Ascending aorta (tissue), 2 donors: ENCODE measurements around the gene TIMP2. TPM values are rescaled to one million over a fixed set of nuclear protein-coding genes. Genes with fewer than 3 reads are reported as not detected.
"Not testable (repeated sequence)": the region's sequence is repeated elsewhere in the genome, so short reads cannot be mapped to it uniquely, and the experiment has no call there.

Source experiments
- DNase-seq, 2 donors: peaks; one replicate each; pipeline ENCODE4 v3.0.0-alpha.2; 2019; ENCODE audit warnings: low spot score in 2 of 2
- H3K27ac ChIP-seq, 2 donors: fragments of 200-600 bp; sonication (generic); one replicate each; pipeline ENCODE4 v1.5.1; 2016 to 2017; ENCODE audit warnings: mild to moderate bottlenecking in 1 of 2
- H3K27me3 ChIP-seq: fragments of 200-600 bp; sonication (generic); one replicate; pipeline ENCODE4 v1.5.1; 2017
- H3K36me3 ChIP-seq, 2 donors: fragments of 200-600 bp; sonication (generic); one replicate each; pipeline ENCODE4 v1.5.1; 2016
- H3K4me1 ChIP-seq, 2 donors: fragments of 200-600 bp; sonication (generic); one replicate each; pipeline ENCODE4 v1.5.1; 2016 to 2017; ENCODE audit warnings: mild to moderate bottlenecking in 1 of 2
- H3K4me3 ChIP-seq, 2 donors: fragments of 200-600 bp; sonication (generic); one replicate each; pipeline ENCODE4 v1.5.1; 2016 to 2017; ENCODE audit warnings: mild to moderate bottlenecking in 1 of 2
- H3K9me3 ChIP-seq, 2 donors: fragments of 200-600 bp; sonication (generic); one replicate each; pipeline ENCODE4 v1.5.1; 2016
- intact Hi-C: fragments of 100-400 bp; cut with DNase I; formaldehyde crosslinking; loops from one replicate; pipeline ENCODE4 v1.15.1; 2023
- total RNA-seq: library from RNA; depleted of rRNA; stranded (reverse); fragments of >200 nt; gene quantifications from one replicate; pipeline ENCODE4 v1.1.0, GENCODE V29; 2016
- TF ChIP-seq, protein P1 (sequence below), 3 experiments: fragments of 200-600 bp in 2 of 3; fragments of 450-650 bp in 1 of 3; sonication (generic) in 2 of 3; IDR thresholded peaks; one replicate each; pipeline ENCODE4 v1.5.1; 2016 to 2019; ENCODE audit warnings: antibody characterized with exemption in 3 of 3, mild to moderate bottlenecking in 1 of 3, moderate library complexity in 1 of 3

Gene TIMP2
- total RNA-seq, 1 donor from 2014 or later, result 278 TPM

DNA sequence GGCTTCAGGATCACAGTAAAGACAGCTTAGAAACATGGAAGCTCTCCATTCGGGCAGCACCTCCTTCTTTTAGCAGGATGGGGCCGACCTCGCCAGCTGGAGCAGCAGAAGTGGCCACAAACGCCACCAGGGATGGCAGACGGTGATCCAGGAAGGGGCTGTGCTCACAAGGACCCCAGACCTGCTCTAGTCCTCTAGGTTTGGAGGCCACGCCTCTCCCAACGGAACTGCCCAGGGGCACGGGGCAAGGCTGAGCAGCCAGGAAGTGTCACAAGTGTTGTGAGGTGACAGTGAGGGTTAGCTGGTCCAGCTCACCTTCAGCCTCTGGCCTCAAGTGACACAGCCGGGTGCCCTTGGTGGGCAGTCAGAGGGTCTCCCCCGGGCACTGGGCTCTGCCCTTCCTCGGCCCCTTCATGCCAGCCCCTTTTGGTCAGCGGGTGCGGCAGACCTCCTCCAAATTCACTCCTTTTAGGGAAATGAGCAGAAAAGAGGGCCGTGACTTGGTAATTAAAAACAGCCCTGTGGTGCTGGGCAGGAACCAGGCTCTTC lies 42.6 kb downstream of the TIMP2 start:
- H3K27ac ChIP-seq, result peak overlapping the region; percentile 90 to 97
- peaks cover 0 to 5% of the 10 kb centered on the region in 2 donors for H3K36me3 ChIP-seq
- DNase-seq, result no peak
- TF ChIP-seq, protein P1, sequence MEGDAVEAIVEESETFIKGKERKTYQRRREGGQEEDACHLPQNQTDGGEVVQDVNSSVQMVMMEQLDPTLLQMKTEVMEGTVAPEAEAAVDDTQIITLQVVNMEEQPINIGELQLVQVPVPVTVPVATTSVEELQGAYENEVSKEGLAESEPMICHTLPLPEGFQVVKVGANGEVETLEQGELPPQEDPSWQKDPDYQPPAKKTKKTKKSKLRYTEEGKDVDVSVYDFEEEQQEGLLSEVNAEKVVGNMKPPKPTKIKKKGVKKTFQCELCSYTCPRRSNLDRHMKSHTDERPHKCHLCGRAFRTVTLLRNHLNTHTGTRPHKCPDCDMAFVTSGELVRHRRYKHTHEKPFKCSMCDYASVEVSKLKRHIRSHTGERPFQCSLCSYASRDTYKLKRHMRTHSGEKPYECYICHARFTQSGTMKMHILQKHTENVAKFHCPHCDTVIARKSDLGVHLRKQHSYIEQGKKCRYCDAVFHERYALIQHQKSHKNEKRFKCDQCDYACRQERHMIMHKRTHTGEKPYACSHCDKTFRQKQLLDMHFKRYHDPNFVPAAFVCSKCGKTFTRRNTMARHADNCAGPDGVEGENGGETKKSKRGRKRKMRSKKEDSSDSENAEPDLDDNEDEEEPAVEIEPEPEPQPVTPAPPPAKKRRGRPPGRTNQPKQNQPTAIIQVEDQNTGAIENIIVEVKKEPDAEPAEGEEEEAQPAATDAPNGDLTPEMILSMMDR (IDR thresholded peaks at IDR 0.05), result no peak
- no peaks in the 10 kb centered on the region for H3K27me3 ChIP-seq
- H3K4me3 ChIP-seq, result peak overlapping the region; percentile 20 to 59
- peaks cover 24 to 58% of the 10 kb centered on the region in 2 donors for H3K4me1 ChIP-seq
- H3K9me3 ChIP-seq, result no peaks in the 10 kb centered on the region
- intact Hi-C loops, result loop anchor here (1.0 to 5.0 kb wide), 5 partner anchors 20 to 90 kb away; partner anchors contain the start of genes TIMP2 and USP36

DNA sequence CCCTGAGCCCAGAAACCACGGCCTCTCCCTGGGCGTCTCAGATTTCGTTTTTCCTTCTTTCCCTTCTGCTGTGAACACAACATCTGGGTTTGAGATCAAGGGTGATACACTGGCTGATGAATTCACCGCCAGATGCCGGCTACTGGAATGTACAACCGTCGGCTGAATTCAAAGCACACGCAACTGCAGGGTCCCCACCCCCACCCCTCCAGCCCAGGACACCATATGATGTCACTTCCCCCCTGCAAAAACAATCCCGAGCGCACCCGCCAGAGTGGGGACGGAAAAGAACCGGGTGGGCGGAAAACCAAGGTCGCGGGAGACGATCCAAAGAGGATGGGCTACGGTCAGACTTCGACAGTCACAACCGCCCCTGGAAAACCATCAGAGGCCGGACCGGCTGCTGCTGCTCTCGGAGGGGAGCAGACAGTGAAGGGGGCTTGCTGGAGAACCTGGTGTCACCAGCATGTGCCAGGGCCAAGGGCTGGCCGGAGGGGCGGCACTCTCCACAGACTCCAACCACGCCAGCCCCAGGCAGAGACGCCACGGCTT lies 45.5 kb downstream of the TIMP2 start:
- Histone ChIP-seq H3K36me3 (peaks cover 0 to 5% of the 10 kb centered on the region in 2 donors), H3K9me3 (no peaks in the 10 kb centered on the region), H3K27me3 (no peaks in the 10 kb centered on the region), H3K4me1 (peaks cover 26 to 54% of the 10 kb centered on the region in 2 donors), H3K27ac (peak overlapping the region; percentile 82 to 97), H3K4me3 (peak overlapping the region in 1 of 2 donors; percentile 45)
- DNase-seq, result peak in 1 of 2 donors; percentile 80
- intact Hi-C loops, result loop anchor here (5.0 kb wide), 1 partner anchor 93 kb away; no protein-coding TSS in a partner anchor
- TF ChIP-seq, protein P1 (IDR thresholded peaks at IDR 0.05), result no peak

DNA sequence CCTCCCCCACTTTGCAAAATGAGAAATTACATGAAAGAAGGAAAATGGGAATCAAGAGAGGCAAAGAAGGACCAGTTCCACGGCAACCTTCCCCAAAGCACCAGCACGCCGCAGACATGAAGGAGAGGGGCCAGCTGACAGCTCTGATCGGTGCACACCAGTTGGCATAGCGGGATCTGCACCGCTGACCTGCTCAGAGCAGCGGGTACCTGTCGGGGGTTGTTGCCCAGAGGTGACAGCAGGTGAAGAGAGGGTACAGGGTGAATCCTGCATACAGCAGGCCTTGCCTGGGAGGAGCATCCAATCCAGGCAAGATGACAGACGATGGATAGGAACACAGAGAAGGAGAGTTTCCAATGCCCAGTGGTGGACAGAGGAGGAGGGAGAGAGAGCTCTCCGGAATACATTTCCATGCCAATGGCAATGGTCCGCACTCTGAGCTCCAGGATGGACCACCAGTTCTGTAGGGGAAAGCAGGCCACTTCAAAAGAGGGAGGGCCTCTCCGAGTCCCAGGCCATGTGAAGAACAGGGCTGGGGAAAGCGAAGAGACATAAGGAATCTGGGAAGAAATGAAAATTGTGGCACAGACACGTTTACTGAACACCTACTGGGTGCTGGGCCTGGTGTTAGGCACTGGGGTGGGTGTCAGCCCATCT lies 46.2 kb downstream of the TIMP2 start:
- TF ChIP-seq, protein P1 (IDR thresholded peaks at IDR 0.05), result no peak
- intact Hi-C loops, result no loop called here
- Histone ChIP-seq H3K27me3 (no peaks in the 10 kb centered on the region), H3K36me3 (peaks cover 0 to 5% of the 10 kb centered on the region in 2 donors), H3K4me3 (peak overlapping the region in 1 of 2 donors; percentile 45), H3K9me3 (no peaks in the 10 kb centered on the region), H3K4me1 (peaks cover 19 to 51% of the 10 kb centered on the region in 2 donors), H3K27ac (peak overlapping the region; percentile 82 to 97)
- DNase-seq, result no peak

DNA sequence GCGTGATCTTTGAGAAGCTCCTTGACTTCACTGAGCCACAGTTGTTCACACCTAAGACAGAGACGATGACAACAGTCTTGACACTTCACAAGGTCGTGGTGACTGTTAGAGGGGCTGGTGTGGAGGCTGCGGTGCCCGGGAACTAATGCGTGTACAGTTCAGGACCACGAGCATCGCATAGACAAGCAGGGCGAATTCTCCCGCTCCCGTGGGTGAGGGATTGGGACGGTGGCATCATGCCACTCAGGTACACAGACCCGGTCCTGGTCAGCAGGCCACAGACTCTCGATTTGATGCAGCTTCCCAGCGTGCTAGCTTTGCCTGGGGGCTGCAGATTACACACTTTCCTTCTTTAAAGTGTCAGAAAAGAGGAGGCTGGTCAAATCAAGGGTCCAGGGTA lies 46.9 kb downstream of the TIMP2 start:
- Histone ChIP-seq H3K27me3 (no peaks in the 10 kb centered on the region), H3K4me1 (peaks cover 21 to 57% of the 10 kb centered on the region in 2 donors), H3K27ac (peak overlapping the region; percentile 82 to 97), H3K4me3 (no peak overlapping the region), H3K36me3 (peaks cover under 1 to 11% of the 10 kb centered on the region in 2 donors), H3K9me3 (no peaks in the 10 kb centered on the region)
- intact Hi-C loops, result no loop called here
- no peak for DNase-seq
- TF ChIP-seq, protein P1 (IDR thresholded peaks at IDR 0.05), result no peak

DNA sequence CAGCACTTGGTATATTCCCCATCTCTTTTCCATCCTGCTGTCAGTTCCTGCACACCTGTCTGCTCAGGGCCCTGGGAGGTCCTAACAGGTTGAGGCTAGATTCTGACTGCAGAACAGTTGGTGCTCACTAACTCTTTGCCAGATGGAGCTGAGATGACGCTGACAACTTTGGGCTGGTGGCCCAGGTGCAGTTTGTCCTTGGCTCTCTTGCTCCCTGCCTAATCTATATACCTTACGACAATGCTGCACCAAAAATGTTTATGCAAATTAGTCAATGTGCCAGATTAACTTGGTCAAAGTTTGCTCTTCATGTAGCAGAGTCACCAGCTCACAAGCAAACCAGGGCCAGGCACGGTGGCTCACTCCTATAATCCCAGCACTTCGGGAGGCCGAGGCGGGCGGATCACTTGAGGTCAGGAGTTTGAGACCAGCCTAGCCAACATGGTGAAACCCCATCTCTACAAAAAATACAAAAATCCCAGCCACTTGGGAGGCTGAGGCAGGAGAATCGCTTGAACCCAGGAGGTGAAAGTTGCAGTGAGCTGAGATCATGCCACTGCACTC lies 48.2 kb downstream of the TIMP2 start:
- H3K27ac ChIP-seq, H3K4me3 ChIP-seq, H3K9me3 ChIP-seq, intact Hi-C loops, DNase-seq, H3K27me3 ChIP-seq: not testable (repeated sequence)
- Histone ChIP-seq H3K36me3 (peaks cover 10 to 22% of the 10 kb centered on the region in 2 donors), H3K4me1 (peaks cover 14 to 47% of the 10 kb centered on the region in 2 donors)
